GM19467 (cell line): ENCODE measurements around the gene CSNK2A1.

Source experiments
- ATAC-seq: cut with Tn5 transposase; IDR thresholded peaks from one replicate; pipeline ENCODE4 v1.9.1; 2021; ENCODE audit warnings: mild to moderate bottlenecking, moderate library complexity; ENCODE audit not compliant: unreplicated experiment

CSNK2A1 gene

GRCh38 chr20:433300-433975, 110.2 kb downstream of the CSNK2A1 start:
- ATAC-seq: peak; percentile 78

GRCh38 chr20:432677-433299, 110.8 kb downstream of the CSNK2A1 start:
- no peak for ATAC-seq

- ATAC-seq: no peak
These were observed 111.4 kb downstream of the CSNK2A1 start for GRCh38 chr20:432208-432607.

GRCh38 chr20:431012-431904, 112.3 kb downstream of the CSNK2A1 start:
- no peak for ATAC-seq

- ATAC-seq: no peak
These were observed 113.2 kb downstream of the CSNK2A1 start for GRCh38 chr20:430091-430999.

GRCh38 chr20:428658-429200, 114.9 kb downstream of the CSNK2A1 start:
- no peak for ATAC-seq

- no peak for ATAC-seq
These were observed 115.5 kb downstream of the CSNK2A1 start for GRCh38 chr20:427849-428657.

GRCh38 chr20:427401-427800, 116.2 kb downstream of the CSNK2A1 start:
- no peak for ATAC-seq

- ATAC-seq: no peak
These were observed 117.0 kb downstream of the CSNK2A1 start for GRCh38 chr20:426566-426965.
